NCI-H82 treated with DMSO at 0.1 percent for 48 hours (cell line): Measurements from ENCODE around the gene OR10A6.

ENCODE experiments used
- DNase-seq: peaks from one replicate; lab custom pipeline; 2025; ENCODE audit not compliant: unreplicated experiment; lab: John Stamatoyannopoulos, UW

The OR10A6 gene

GRCh38 chr11:7931168-7931567 lies at the start of gene OR10A6:
TSS of gene OR10A6 (minus strand) at chr11:7931268. CDS start at chr11:7928662, 2,606 bp downstream.
- DNase-seq, result no peak

- no peak for DNase-seq
Observed at GRCh38 chr11:7977232-7977917, 46.3 kb upstream of the OR10A6 start.

- no peak for DNase-seq
Observed at GRCh38 chr11:7974668-7975067, 43.6 kb upstream of the OR10A6 start.

- no peak for DNase-seq
Observed at GRCh38 chr11:7973011-7973410, 41.9 kb upstream of the OR10A6 start.

- DNase-seq, result no peak
Observed at GRCh38 chr11:7971846-7972245, 40.8 kb upstream of the OR10A6 start.

- DNase-seq, result no peak
Observed at GRCh38 chr11:7969756-7970646, 38.9 kb upstream of the OR10A6 start.

GRCh38 chr11:7968686-7969085 lies 37.6 kb upstream of the OR10A6 start:
- no peak for DNase-seq

- no peak for DNase-seq
Observed at GRCh38 chr11:7967826-7968225, 36.8 kb upstream of the OR10A6 start.

GRCh38 chr11:7967097-7967496 lies 36.0 kb upstream of the OR10A6 start:
- DNase-seq, result no peak

GRCh38 chr11:7965386-7965785 lies 34.3 kb upstream of the OR10A6 start, which contains the start of gene NLRP10:
TSS of gene NLRP10 (minus strand) at chr11:7965447. CDS start at chr11:7963495, 1,952 bp downstream.
- DNase-seq, result no peak

GRCh38 chr11:7964873-7965272 lies 33.8 kb upstream of the OR10A6 start:
- DNase-seq, result no peak

GRCh38 chr11:7964261-7964660 lies 33.2 kb upstream of the OR10A6 start:
- no peak for DNase-seq

- DNase-seq, result no peak
Observed at GRCh38 chr11:7955191-7955590, 24.1 kb upstream of the OR10A6 start.

GRCh38 chr11:7949934-7950333 lies 18.9 kb upstream of the OR10A6 start:
- no peak for DNase-seq

GRCh38 chr11:7944123-7944522 lies 13.1 kb upstream of the OR10A6 start:
- no peak for DNase-seq

GRCh38 chr11:7941608-7942007 lies 10.5 kb upstream of the OR10A6 start, which contains the start of gene OR10A3:
TSS of gene OR10A3 (minus strand) at chr11:7941708. CDS start at chr11:7939520, 2,188 bp downstream.
- no peak for DNase-seq

- DNase-seq, result no peak
Observed at GRCh38 chr11:7941146-7941545, 10.1 kb upstream of the OR10A6 start.

- no peak for DNase-seq
Observed at GRCh38 chr11:7936615-7937014, 5.5 kb upstream of the OR10A6 start.

- DNase-seq, result no peak
Observed at GRCh38 chr11:7927635-7928034, 3.4 kb downstream of the OR10A6 start.

- no peak for DNase-seq
Observed at GRCh38 chr11:7924536-7924935, 6.5 kb downstream of the OR10A6 start.

- no peak for DNase-seq
Observed at GRCh38 chr11:7918141-7918540, 12.9 kb downstream of the OR10A6 start.

GRCh38 chr11:7911011-7911410 lies 20.1 kb downstream of the OR10A6 start:
- DNase-seq, result no peak
